GM18870 (cell line): ENCODE results near the gene MAZ.
"Not testable (repeated sequence)": the region's sequence is repeated elsewhere in the genome, so short reads cannot be mapped to it uniquely, and the experiment has no call there.

Experiments used
- ATAC-seq: cut with Tn5 transposase; IDR thresholded peaks from one replicate; pipeline ENCODE4 v1.9.1; 2021; ENCODE audit warnings: moderate library complexity; ENCODE audit not compliant: unreplicated experiment

MAZ gene

DNA sequence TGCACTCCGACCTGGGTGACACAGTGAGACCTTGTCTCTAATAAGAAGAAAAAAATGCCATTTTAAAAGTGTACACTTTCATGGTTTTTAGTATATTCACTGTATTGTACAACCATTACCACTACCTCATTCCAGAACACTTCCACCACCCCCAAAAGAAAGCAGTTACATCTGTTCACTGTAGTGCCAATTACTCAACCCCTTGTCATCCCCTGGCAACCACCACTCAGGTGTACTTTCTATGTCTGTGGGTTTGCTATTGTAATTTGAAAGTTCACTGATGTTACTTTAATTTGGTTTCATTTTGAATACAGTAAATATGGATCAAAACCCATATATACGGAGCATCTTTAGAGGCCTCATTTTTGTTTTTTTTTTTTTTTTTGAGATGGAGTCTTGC, 22.2 kb upstream of the MAZ start:
- no peak for ATAC-seq

DNA sequence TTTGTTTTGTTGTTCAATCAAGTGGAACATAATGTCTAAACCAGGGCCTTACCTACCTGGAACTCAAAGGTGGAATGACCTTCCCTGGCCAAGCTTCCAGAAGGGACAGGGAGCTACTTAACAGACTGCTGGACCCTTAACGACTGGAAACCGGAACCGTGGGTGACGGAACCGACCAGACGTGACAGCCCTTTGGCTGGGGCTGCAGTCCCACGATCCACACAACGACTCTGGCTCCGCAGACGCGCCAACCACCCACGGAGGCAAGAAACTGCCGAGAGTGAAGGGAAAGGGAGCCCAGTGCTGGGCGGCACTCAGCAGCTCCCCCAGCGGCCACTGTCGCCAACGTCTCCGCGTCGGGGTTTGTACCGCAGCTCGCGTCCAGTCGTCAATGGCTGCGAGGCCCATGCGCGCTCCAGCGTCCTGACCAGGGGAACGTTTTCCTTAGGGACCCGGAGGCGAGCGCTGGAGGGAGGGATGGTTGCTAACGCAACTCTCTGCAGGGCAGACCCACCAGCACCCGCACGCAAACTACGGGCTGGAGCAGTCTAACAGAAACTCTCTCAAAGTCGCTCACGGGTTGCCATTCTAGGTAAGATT, 21.3 kb upstream of the MAZ start:
- no peak for ATAC-seq

DNA sequence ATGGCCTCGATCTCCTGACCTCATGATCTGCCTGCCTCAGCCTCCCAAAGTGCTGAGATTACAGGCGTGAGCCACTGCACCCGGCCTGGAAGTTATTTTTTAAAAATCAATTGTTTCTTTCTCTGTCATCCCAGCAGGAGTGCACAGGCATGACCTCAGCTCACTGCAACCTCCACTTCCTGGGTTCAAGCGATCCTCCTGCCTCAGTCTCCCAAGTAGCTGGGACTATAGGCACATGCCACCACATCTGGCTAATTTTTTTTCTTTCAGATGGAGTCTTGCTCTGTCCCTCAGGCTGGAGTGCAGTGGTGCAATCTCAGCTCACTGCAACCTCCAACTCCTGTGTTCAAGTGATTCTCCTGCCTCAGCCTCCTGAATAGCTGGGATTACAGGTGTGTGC, 19.2 kb upstream of the MAZ start:
- ATAC-seq, result not testable (repeated sequence)

DNA sequence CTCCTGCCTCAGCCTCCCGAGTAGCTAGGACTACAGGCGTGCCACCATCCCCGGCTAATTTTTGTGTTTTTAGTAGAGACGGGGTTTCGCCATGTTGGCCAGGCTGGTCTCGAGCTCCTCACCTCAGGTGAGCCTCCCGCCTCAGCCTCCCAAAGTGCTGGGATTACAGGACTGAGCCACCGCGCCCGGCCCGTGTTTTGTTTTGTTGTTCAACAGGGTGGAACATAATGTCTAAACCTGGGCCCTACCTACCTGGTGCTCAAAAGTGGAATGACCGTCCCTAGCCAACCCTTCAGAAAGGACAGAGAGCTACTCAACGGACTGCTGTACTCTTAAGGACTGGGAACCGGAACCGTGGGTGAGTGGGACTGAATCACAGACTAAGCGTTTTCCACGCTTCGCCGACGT, 16.6 kb upstream of the MAZ start:
- no peak for ATAC-seq

DNA sequence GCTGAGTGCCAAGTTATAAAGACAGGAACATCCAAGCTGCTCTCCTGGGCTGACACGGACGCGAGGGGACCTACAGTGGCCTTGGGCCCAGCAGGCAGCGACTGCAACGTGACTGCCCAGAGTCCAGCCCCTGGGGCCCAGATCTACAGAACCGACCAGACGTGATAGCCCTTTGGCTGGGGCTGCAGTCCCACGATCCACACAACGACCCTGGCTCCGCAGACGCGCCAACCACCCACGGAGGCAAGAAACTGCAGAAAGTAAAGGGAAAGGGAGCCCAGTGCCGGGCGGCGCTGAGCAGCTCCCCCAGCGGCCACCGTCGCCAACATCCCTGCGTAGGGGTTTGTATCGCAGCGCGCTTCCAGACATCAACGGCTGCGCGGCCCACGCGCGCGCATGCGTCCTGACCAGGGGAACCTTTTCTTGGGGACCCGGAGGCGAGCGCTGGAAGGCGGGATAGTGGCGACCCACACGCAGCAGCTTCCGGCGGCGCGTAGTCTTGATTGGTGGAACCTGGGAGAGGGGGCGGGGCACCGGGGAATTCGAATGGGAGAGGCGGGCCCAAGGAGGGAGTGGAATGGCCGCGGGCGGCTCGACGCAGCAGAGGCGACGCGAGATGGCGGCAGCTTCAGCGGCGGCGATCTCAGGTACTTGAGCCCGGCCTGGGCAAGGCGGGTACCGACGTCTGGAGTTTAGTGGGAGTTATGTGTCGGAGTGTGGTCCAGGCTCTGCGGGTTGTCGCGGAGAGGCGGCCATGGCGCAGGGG, 16.0 kb upstream of the MAZ start, which contains the start of gene KIF22:
Gene KIF22, plus strand, starts transcription at position 569 of the 766 bp plus-strand sequence. Its CDS starts 9 bp downstream, at position 578.
- peak; percentile 87 for ATAC-seq

DNA sequence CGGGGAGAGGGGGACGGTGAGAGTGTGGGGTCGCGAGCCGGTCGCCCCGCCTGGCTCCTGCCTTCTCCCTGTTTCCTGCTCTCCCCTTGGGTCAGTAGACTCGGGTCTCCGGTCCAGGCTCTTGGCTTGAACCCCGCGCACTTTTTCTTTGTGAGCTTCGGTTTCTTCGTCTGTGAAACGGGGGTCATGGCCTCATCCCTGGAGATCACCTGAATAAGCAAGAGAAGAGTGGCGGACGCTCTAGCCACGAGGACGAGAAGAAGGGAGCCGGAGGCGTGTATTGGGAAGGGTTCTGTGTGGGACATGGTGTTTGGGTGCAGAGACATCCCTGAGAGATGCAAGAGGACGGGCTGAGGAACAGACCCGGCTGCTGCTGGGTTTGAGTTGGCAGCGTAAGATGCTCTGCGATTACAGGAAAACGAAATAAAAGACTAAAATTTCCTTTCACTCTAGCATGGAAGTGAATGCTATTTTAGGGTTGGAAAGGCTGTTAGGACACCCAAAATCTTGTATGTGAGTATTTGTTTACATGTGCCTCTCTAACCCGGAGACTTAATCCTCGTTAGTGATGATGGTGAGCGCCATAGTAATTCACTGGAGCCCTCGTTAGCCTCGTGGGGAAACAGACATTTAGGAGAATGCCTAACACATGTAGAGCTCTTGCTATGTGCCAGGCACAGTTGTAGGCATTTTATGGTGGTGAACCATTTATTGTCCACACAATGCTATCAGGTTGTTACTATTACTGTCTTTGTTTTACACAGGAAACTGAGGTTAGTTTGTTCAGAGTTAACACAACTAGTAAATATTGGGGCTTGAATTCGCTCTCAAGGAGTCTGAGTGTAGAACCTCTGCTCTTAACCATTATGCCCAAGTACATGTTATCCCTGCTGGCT, 15.1 kb upstream of the MAZ start:
- ATAC-seq, result peak; percentile 3

DNA sequence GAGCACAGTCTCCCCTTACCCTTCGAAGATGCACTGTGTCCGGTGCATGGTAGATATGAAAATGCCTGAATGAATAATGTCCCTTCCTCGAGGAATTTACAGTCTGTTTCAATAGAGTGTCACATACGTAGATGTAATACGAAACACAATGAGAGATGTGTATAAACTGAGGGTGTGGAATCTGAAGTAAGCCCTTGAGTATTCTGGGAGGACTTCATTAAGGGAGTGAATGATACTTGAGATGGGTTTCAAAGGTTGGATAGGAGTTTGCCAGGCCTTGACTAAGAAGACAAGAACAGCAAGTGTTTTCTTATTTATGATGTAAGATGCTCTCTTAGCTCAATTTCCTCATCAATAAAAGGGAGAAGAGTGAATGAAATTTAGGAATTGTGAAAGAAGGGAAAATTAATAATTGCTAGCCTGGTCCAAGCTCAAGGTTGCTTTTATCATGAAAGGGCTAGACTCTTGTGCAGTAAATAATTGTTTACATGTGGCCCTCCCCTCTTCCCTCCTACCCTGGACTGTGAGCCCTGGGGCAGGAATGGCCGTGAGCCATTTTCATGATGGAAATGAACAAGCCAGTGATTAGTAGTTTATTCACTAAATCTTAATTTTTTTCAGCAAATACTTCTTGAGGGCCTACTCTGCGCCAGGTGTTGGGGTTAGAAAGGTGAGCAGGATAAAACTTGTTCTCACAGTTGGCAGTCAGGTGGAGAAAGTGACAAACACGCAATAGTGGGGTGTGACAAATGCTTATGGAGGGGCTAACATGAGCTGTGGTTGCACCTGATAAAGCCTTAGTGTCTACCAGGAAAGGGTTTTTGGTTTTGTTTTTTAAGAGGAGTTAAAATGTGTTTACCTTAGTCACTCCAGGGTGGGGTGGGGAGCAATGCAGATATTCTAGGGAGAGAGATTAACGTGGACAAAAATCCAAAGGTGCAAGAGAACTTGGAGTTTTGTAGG, 14.2 kb upstream of the MAZ start:
- ATAC-seq, result no peak

DNA sequence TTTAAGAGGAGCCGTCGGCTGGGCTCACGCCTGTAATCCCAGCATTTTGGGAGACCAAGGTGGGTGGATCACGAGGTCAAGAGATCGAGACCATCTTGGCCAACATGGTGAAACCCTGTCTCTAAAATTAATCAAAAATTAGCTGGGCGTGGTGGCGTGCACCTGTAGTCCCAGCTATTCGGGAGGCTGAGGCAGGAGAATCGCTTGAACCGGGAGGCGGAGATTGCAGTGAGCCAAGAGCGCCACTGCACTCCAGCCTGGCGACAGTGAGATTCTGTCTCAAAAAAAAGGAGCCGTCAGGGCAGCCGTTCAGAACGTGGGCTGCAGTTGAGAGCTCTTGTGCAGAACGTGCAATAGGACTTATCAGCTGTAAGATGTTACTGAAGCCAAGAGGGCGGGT, 13.2 kb upstream of the MAZ start:
- ATAC-seq, result not testable (repeated sequence)

DNA sequence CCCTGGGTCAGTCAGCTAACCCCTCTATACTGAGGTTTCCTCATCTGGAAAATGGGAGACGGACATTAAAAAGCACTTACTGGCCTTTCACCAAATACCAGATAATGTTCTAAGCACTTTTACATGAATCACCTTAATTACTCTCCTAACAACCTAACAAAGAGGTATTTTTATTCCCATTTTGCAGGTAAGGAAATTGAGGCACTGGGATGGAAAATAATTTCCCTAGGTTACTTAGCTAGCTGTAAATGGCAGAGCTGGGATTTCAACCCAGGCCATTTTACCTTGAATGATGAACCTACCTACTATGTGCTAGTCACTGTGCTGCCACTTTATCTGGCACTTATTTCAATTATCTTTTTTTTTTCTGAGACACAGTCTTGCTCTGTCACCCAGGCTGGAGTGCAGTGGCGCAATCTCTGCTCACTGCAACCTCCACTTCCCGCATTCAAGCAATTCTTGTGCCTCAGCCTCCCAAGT, 12.1 kb upstream of the MAZ start:
- ATAC-seq, result no peak

DNA sequence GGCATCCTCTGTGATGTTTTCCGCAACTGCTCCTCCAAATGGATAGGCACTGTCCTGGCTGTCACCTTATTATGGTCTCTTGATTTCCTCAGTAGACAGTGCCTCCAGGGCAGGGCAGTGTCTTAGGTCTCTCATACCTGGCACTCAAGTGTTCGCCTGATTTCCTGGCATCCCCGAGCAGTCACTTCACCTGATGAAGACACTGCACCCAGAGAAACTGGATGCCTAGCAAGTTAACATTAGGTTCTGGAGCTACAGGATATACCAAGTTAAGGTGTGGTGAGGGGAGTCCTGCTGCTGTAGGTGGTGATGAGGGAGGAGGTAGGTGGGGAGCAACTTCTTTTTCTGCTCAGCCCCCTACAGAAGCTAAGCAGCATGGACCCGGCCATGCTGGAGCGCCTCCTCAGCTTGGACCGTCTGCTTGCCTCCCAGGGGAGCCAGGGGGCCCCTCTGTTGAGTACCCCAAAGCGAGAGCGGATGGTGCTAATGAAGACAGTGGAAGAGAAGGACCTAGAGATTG, 3.9 kb upstream of the MAZ start:
- ATAC-seq, result no peak

DNA sequence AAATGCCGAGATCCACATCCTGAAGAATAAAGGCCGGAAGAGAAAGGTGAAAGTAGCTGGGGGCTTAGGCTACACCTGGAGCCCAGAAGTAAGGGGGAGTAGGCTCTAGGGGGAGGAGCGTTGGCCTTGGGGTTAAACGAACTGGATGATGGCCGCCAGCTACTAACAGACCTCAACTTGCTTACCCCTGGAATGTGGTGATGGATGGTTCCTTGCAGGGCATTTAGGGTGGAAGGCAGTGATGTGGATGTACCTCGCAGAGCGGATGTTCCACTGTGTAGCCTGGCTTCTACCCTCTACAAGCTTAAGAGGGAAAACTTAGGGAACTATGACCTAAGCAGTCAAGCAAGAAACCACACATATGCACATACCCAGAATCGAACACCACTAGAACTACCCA, 2.3 kb upstream of the MAZ start:
- ATAC-seq, result no peak

DNA sequence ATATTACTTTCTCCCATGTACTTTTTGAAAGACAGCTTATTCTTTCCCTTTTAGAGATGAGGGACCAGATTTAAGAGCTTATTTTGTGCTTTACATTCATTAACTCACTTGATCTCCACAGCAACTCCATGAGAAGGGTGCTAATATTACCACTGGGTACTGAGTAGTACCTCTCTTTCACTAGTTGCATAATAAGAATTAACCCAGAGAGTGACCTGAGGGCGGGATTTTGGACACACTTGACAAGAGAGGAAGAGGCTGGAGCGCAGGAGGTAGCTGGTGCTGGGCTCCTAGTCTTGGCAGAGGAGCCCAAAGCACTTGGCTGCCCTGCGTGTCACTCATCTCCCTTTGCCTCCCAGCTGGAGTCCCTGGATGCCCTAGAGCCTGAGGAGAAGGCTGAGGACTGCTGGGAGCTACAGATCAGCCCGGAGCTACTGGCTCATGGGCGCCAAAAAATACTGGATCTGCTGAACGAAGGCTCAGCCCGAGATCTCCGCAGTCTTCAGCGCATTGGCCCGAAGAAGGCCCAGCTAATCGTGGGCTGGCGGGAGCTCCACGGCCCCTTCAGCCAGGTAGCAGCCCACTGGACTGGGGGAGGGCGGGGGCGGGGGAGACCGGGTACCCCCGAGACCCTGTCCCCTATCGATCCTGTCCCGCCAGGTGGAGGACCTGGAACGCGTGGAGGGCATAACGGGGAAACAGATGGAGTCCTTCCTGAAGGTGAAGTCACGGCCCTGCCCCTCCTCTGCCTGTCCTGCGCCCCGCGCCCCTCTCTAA, 1.7 kb upstream of the MAZ start:
- no peak for ATAC-seq

DNA sequence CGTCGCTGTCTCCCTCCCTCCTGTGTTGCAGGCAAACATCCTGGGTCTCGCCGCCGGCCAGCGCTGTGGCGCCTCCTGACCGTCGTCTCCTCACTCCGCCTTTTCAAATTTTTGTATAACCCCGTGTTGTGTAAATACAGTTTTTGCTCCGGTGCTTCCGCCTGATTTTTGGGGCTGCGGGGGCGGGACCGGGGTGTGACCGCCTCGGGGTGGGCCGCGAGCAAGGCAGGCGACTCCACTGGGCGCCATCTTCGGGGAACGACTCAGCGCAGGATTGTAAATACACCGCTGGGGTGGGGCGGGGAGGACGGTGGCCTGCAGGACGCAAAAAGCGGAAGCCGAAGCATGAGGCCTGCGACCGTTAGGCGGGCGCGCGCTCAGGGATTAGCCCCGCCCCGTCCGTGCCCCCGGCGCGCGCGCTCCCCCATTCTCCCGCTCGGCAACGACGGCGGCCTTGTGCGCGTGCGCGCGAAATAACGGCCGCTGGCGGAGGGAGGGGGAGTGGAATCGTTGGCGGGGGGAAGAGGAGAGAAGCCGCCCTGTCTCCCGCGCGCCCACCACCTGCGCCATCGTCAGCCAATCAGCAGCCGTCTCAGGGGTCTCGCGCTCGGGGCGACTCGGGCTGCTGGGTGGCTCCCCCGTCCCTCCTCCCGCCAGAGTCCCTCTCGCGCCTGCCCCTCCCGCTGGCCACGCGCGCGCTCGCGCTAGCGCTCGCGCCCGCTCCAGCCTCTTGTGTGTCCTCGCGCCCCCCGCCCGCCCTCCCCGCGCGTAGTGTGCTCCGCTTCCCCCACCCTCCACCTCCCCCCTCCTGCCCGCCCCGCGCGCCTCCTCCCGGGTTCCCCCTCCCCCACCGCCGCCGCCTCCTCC, 864 bp upstream of the MAZ start:
- peak; percentile 43 for ATAC-seq

DNA sequence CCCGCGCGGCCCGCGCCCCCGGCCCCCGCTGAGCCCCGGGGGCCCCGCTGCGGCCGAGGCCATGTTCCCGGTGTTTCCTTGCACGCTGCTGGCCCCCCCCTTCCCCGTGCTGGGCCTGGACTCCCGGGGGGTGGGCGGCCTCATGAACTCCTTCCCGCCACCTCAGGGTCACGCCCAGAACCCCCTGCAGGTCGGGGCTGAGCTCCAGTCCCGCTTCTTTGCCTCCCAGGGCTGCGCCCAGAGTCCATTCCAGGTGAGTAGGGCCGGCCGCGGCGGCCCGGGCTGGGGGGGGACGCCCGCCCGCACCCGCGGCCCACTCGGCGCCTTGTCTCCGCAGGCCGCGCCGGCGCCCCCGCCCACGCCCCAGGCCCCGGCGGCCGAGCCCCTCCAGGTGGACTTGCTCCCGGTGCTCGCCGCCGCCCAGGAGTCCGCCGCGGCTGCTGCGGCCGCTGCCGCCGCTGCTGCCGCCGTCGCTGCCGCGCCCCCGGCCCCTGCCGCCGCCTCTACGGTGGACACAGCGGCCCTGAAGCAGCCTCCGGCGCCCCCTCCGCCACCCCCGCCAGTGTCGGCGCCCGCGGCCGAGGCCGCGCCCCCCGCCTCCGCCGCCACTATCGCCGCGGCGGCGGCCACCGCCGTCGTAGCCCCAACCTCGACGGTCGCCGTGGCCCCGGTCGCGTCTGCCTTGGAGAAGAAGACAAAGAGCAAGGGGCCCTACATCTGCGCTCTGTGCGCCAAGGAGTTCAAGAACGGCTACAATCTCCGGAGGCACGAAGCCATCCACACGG, 504 bp downstream of the MAZ start:
- ATAC-seq, result no peak

DNA sequence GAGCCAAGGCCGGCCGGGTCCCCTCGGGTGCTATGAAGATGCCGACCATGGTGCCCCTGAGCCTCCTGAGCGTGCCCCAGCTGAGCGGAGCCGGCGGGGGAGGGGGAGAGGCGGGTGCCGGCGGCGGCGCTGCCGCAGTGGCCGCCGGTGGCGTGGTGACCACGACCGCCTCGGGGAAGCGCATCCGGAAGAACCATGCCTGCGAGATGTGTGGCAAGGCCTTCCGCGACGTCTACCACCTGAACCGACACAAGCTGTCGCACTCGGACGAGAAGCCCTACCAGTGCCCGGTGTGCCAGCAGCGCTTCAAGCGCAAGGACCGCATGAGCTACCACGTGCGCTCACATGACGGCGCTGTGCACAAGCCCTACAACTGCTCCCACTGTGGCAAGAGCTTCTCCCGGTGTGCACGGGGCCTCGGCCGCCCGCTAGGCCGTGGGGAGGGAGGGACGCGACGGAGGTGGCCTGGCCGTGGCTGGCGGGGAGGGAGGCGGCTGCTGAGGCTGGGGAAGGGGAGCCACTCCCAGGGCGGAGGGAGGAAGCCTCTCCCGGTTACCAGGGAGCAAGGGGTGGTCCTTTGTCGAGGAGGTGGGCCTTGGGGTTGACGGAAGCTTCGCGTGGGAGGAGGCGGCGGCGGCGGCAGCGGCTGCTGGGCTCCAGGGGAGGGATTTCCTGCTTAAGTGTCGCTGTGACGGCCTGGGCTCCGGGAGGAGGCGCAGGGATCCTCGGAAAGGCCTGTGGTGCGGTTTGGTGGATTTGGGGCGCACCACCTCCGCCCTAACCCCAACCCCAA, 1.3 kb downstream of the MAZ start:
- ATAC-seq, result peak; percentile 27

DNA sequence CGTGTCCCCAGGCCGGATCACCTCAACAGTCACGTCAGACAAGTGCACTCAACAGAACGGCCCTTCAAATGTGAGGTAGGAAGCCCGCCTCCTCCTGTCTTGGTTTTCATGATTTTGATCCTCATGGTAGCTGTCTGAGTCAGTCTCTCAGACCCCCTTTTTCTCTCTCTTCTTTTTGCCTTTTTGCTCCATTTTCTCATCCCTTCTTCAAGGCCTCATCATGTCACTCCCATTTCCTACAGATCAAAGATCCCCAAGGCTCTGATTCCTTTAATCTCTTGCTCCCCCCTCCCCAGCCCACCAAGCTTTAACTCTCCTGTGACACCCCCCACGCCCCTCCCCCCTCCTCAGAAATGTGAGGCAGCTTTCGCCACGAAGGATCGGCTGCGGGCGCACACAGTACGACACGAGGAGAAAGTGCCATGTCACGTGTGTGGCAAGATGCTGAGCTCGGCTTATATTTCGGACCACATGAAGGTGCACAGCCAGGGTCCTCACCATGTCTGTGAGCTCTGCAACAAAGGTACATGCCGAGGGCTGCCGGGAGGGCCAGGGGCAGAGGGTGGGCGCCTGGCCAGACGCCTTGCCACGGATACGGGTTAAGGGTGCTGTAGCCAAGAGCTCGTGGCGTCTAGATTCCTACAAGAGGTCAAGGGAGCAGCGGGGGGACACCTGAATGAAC, 2.0 kb downstream of the MAZ start:
- ATAC-seq, result no peak
